ENCODE measurements around the gene BHMT2. TPM values are rescaled to one million over a fixed set of nuclear protein-coding genes. Genes with fewer than 3 reads are reported as not detected.

The BHMT2 gene
- total and polyA plus RNA-seq, 2 of the 13 experiments (the other 11 are each of a cell fraction or from before 2014, with no cell fraction given) = 13.8 to 18.8 TPM

DNA sequence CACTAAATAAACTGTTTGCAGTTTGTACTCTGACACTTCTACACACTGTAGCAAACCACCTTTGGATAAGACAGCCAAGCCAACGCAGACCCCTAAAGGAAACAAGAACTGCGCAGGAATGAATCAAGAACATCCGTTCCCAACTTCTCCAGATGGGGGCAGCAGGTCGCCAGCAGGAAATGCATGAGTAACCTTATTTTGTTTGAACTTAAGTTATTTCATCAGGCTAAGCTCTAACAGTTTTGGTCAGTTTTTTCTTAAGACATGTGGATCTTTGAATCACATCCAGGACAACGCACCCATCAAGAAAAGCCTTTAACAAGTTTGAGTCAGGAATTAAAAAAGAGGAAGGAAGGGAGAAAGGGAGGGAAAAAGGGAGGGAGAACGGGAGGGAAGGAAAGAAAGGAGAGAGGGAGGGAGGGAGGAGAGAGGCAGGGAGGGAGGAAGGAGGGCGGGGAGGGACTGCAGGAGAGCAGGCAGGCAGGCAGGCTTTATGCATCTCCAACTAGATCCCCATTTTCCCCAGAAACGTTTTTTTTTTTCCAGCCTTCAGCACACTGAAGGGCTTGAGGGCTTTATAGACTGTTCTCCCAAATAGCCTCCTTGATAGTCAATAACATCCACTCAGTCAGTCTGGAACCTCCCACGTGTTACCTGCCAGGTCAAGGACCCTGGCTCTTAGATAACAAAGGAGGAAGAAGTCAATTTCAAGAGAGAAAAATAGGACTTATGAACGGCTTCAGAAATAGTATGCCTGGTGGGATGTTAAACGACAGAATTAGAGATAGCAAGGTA, 64.3 kb downstream of the BHMT2 start (continued):
- no peak for TF ChIP-seq THAP9 (CRISPR knock-in tag; IDR thresholded peaks at IDR 0.05; ENCODE audit: borderline replicate concordance)
- TF ChIP-seq ZNF367 (CRISPR knock-in tag; IDR thresholded peaks at IDR 0.05; ENCODE audit: borderline replicate concordance) = no peak
- peak; percentile 67; the same call in 1 of the 2 replicates for TF ChIP-seq SMAD3 (CRISPR knock-in tag; IDR thresholded peaks at IDR 0.05)
- 0 out of 2 replicates have a peak, but pooled peaks have one; percentile 25 for TF ChIP-seq ZSCAN25 (CRISPR knock-in tag; IDR thresholded peaks at IDR 0.05)
- TF ChIP-seq NFYB (CRISPR knock-in tag; IDR thresholded peaks at IDR 0.05) = no peak
- TF ChIP-seq AKNA (CRISPR knock-in tag; IDR thresholded peaks at IDR 0.05; ENCODE audit: borderline replicate concordance) = no peak
- no peak for TF ChIP-seq HHEX (CRISPR knock-in tag; IDR thresholded peaks at IDR 0.05)
- 0 out of 2 replicates have a peak, but pooled peaks have one; percentile 33 for TF ChIP-seq MXD4 (CRISPR knock-in tag; IDR thresholded peaks at IDR 0.05)
- no peak for TF ChIP-seq RXRB (CRISPR knock-in tag; IDR thresholded peaks at IDR 0.05; ENCODE audit: borderline replicate concordance)
- TF ChIP-seq, protein P1, sequence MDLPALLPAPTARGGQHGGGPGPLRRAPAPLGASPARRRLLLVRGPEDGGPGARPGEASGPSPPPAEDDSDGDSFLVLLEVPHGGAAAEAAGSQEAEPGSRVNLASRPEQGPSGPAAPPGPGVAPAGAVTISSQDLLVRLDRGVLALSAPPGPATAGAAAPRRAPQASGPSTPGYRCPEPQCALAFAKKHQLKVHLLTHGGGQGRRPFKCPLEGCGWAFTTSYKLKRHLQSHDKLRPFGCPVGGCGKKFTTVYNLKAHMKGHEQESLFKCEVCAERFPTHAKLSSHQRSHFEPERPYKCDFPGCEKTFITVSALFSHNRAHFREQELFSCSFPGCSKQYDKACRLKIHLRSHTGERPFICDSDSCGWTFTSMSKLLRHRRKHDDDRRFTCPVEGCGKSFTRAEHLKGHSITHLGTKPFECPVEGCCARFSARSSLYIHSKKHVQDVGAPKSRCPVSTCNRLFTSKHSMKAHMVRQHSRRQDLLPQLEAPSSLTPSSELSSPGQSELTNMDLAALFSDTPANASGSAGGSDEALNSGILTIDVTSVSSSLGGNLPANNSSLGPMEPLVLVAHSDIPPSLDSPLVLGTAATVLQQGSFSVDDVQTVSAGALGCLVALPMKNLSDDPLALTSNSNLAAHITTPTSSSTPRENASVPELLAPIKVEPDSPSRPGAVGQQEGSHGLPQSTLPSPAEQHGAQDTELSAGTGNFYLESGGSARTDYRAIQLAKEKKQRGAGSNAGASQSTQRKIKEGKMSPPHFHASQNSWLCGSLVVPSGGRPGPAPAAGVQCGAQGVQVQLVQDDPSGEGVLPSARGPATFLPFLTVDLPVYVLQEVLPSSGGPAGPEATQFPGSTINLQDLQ (CRISPR knock-in tag; IDR thresholded peaks at IDR 0.05) = no peak
- no peak for TF ChIP-seq ZFP41 (CRISPR knock-in tag; IDR thresholded peaks at IDR 0.05; ENCODE audit: borderline replicate concordance)
- TF ChIP-seq ZNF614 (CRISPR knock-in tag; IDR thresholded peaks at IDR 0.05; ENCODE audit: borderline replicate concordance) = 0 out of 2 replicates have a peak, but pooled peaks have one; percentile 22
- no peak for TF ChIP-seq ZBTB33 (CRISPR knock-in tag; IDR thresholded peaks at IDR 0.05)
- no peak for TF ChIP-seq ZNF274 (CRISPR knock-in tag; IDR thresholded peaks at IDR 0.05)
- no peak for TF ChIP-seq SMYD3 (CRISPR knock-in tag; IDR thresholded peaks at IDR 0.05)
